NT2/D1 (cell line): ENCODE data around the gene RIPOR3.

ENCODE experiments used
- SUZ12 ChIP-seq: IDR thresholded peaks from 2 replicates; pipeline ENCODE4 v1.6.1; 2011; ENCODE audit not compliant: insufficient read length, insufficient read depth; ENCODE audit errors: extremely low read depth
- YY1 ChIP-seq: IDR thresholded peaks from 2 replicates; pipeline ENCODE4 v1.6.1; 2011; ENCODE audit not compliant: insufficient read length, insufficient read depth
- ZNF274 ChIP-seq: IDR thresholded peaks from 2 replicates; pipeline ENCODE4 v1.6.1; 2011; ENCODE audit warnings: mild to moderate bottlenecking, low read depth, low read length

DNA sequence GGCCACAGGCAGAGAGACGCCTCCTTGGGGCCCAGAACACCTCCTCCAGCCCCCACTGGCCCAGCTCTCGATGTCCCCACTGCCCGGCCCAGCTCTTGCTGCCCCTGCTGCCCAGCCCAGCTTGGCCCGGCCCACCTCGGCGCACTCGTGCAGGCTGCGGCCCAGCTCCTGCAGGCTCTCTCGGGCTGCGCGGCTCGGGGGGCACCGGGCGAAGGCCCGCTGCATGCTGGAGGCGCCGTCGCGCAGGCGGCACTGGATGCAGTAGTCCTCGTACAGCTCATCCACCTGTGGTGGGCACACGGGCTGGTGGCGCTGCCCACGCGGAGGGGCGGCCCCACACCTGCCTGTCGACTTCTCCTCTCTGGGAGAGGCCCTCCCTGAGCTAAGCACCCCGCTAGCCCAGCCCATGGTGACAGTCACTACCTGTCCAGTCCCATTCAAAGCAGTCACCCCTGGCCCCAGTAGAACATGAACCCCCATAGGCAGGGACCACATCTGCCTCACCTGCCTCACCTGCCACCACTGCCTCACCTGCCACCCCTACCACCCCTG, 81.8 kb downstream of the RIPOR3 start:
- TF ChIP-seq ZNF274: no peak
- TF ChIP-seq SUZ12: no peak
- no peak for TF ChIP-seq YY1
